Endothelial cell of umbilical vein (primary cell): ENCODE results near the gene MAP3K14. TPM values are rescaled to one million over a fixed set of nuclear protein-coding genes. Genes with fewer than 3 reads are reported as not detected.

Experiments used
- BruUV-seq: library from RNA; stranded (reverse); fragments of 400-500 nt; replicated peaks from 2 replicates; lab custom pipeline; 2021; lab: Mats Ljungman, UMichigan
- CTCF ChIA-PET: fragments of 300-600, 350-600 bp; sonication (Branson Sonifier 250); formaldehyde crosslinking; loops from one replicate; lab custom pipeline; 2021; ENCODE audit warnings: antibody characterized with exemption, inconsistent platforms; lab: Charles Lee
- POLR2A ChIA-PET: fragments of 300-600, 350-600 bp; sonication (Branson Sonifier 250); formaldehyde crosslinking; loops from one replicate; lab custom pipeline; 2021; ENCODE audit warnings: antibody characterized with exemption, inconsistent platforms; lab: Charles Lee
- DNase-seq: peaks from one replicate; pipeline ENCODE4 v3.0.0-alpha.2; 2011; ENCODE audit warnings: low read depth, low spot score
- FAIRE-seq: peaks from 2 replicates; lab custom pipeline; 2011; peaks lifted over from hg19 to GRCh38; lab: Jason Lieb, UNC
- H2AFZ ChIP-seq: 2 replicates; pipeline ENCODE4 v1.6.0; 2012; ENCODE audit warnings: low read depth, low read length, control low read depth, inconsistent platforms
- H3K27ac ChIP-seq: 2 replicates; pipeline ENCODE4 v1.5.1; 2011; ENCODE audit warnings: low read depth, mild to moderate bottlenecking, control low read depth, low read length, moderate library complexity; ENCODE audit not compliant: insufficient read depth
- H3K27me3 ChIP-seq, 2 experiments: 2 replicates each; pipeline versions ENCODE4 v1.6.0 to v1.6.1; 2011; ENCODE audit warnings: low read length in 2 of 2, mixed read lengths in 1 of 2; ENCODE audit not compliant: control insufficient read depth in 2 of 2, insufficient read depth in 2 of 2
- H3K36me3 ChIP-seq, 2 experiments: 2 replicates in 1 of 2; 3 replicates in 1 of 2; pipeline ENCODE4 v1.5.1; 2011; ENCODE audit warnings: low read length in 2 of 2, mild to moderate bottlenecking in 1 of 2, moderate library complexity in 1 of 2; ENCODE audit not compliant: control insufficient read depth in 2 of 2, insufficient read depth in 2 of 2; ENCODE audit errors: extremely low read depth in 1 of 2
- H3K4me1 ChIP-seq: 3 replicates; pipeline ENCODE4 v1.5.1; 2011; ENCODE audit warnings: mild to moderate bottlenecking, low read length; ENCODE audit not compliant: control insufficient read depth, insufficient read depth; ENCODE audit errors: extremely low read depth
- H3K4me2 ChIP-seq: 2 replicates; pipeline ENCODE4 v1.6.1; 2011; ENCODE audit warnings: low read length, control low read depth, mixed read lengths; ENCODE audit not compliant: insufficient read depth
- H3K4me3 ChIP-seq, 3 experiments: fragments of 200-600 bp in 1 of 3; sonication (generic), shearing (Covaris generic) in 1 of 3; replicated peaks in 1 of 3; 2 replicates each; pipeline ENCODE4 v1.5.1; 2011 to 2016; ENCODE audit warnings: control low read depth in 3 of 3, low read length in 3 of 3, mild to moderate bottlenecking in 2 of 3, inconsistent platforms in 1 of 3, low read depth in 1 of 3, moderate library complexity in 1 of 3; ENCODE audit not compliant: insufficient read depth in 1 of 3
- H3K79me2 ChIP-seq: 2 replicates; pipeline ENCODE4 v1.6.0; 2012; ENCODE audit warnings: low read length, inconsistent platforms; ENCODE audit not compliant: control insufficient read depth, insufficient read depth
- H3K9ac ChIP-seq: replicated peaks from 2 replicates; pipeline ENCODE3; 2011; ENCODE audit warnings: low read length, control low read depth; ENCODE audit not compliant: insufficient read depth; ENCODE audit errors: extremely low read depth
- H3K9me1 ChIP-seq: replicated peaks from 3 replicates; pipeline ENCODE4 v1.6.0; 2011; ENCODE audit warnings: mild to moderate bottlenecking, low read length; ENCODE audit not compliant: control insufficient read depth, insufficient read depth; ENCODE audit errors: extremely low read depth
- H3K9me3 ChIP-seq: replicated peaks from 2 replicates; pipeline ENCODE4 v1.5.1; 2012; ENCODE audit warnings: low read length, inconsistent platforms; ENCODE audit not compliant: control insufficient read depth, insufficient read depth
- H4K20me1 ChIP-seq: replicated peaks from 2 replicates; pipeline ENCODE3; 2011; ENCODE audit warnings: mild to moderate bottlenecking, low read length; ENCODE audit not compliant: control insufficient read depth, insufficient read depth; ENCODE audit errors: extremely low read depth
- CTCF ChIP-seq, 2 donors: IDR thresholded peaks; 1 replicate in 1 of 2; 2 replicates in 1 of 2; pipeline ENCODE4 v1.5.1; 2011; ENCODE audit warnings: low read length in 2 of 2, mild to moderate bottlenecking in 2 of 2, moderate library complexity in 2 of 2, control low read depth in 1 of 2, inconsistent platforms in 1 of 2, low read depth in 1 of 2; ENCODE audit not compliant: insufficient read depth in 1 of 2; ENCODE audit errors: extremely low read depth in 1 of 2
- GATA2 ChIP-seq: IDR thresholded peaks from 2 replicates; pipeline ENCODE4 v1.7.0; 2011; ENCODE audit warnings: low read depth, mild to moderate bottlenecking, moderate library complexity, mixed read lengths, low read length; ENCODE audit not compliant: insufficient read length, insufficient read depth
- JUN ChIP-seq: IDR thresholded peaks from 2 replicates; pipeline ENCODE4 v1.6.1; 2011; ENCODE audit warnings: borderline replicate concordance, low read depth; ENCODE audit not compliant: insufficient read length, insufficient read depth
- MAX ChIP-seq: IDR thresholded peaks from 2 replicates; pipeline ENCODE4 v1.6.1; 2011; ENCODE audit not compliant: insufficient read depth, insufficient read length
- POLR2AphosphoS5 ChIP-seq: IDR thresholded peaks from 2 replicates; pipeline ENCODE4 v1.6.1; 2012; ENCODE audit warnings: low read depth, mild to moderate bottlenecking, control low read depth, low read length, moderate library complexity; ENCODE audit not compliant: insufficient read depth
- dilution Hi-C: fragments of 300-500 bp; cut with MboI; formaldehyde crosslinking; loops from one replicate; pipeline ENCODE4 v1.15.0; 2019; ENCODE audit warnings: low sequenced_read_pairs; ENCODE audit not compliant: extremely low pct_ligation_motif_present
- intact Hi-C: fragments of 100-400 bp; cut with micrococcal nuclease; formaldehyde crosslinking; loops from one replicate; pipeline ENCODE4 v1.10.0; 2022
- polyA plus RNA-seq, 4 experiments: library from polyadenylated mRNA; depleted of rRNA in 3 of 4; stranded (reverse) in 3 of 4; unstranded in 1 of 4; fragments of >200 nt; gene quantifications; 2 replicates each; pipeline versions ENCODE4 v1.2.1 to v1.2.3, GENCODE V29; 2011 to 2012; ENCODE audit warnings: missing spikeins in 1 of 4
- total RNA-seq: library from RNA; stranded (reverse); gene quantifications from 2 replicates; pipeline ENCODE4 v1.2.3, GENCODE V29; 2021

Gene MAP3K14
- total and polyA plus RNA-seq, 2 donors (not counting 3 experiments of a cell fraction or from before 2014, with no cell fraction given), result 5.4 to 9.8 TPM

GRCh38 chr17:45228763-45229539, 87.9 kb downstream of the MAP3K14 start:
- Histone ChIP-seq H3K4me3 (no peak overlapping the region), H3K4me1 (peaks cover 8% of the 10 kb centered on the region), H2AFZ (no peak overlapping the region), H3K36me3 (no peaks in the 10 kb centered on the region), H3K79me2 (no peaks in the 10 kb centered on the region), H3K9ac (no peak overlapping the region), H3K9me3 (no peaks in the 10 kb centered on the region), H3K9me1 (no peaks in the 10 kb centered on the region), H3K4me2 (no peak overlapping the region), H3K27ac (no peak overlapping the region), H4K20me1 (no peaks in the 10 kb centered on the region), H3K27me3 (no peaks in the 10 kb centered on the region)
- ChIA-PET CTCF (interaction anchor here (1.1 to 6.6 kb wide), 3 partner anchors 10 to 156 kb away, joined by 3 to 93 read pairs (median 8); partner anchors contain the start of genes ACBD4 and FMNL1), POLR2A (no interaction called here)
- TF ChIP-seq CTCF (IDR thresholded peaks at IDR 0.05; ENCODE audit: extremely low read depth in 1 of 2, insufficient read depth in 1 of 2, low read depth in 1 of 2, low read length in 2 of 2) (no peak), JUN (no peak), POLR2AphosphoS5 (no peak), MAX (no peak), GATA2 (no peak)
- FAIRE-seq (no peak), DNase-seq (no peak)
- intact Hi-C loops, result no loop called here
- dilution Hi-C loops, result no loop called here
- no TSS peak for BruUV-seq
